Measurements from ENCODE around the gene TIGD1. TPM values are rescaled to one million over a fixed set of nuclear protein-coding genes. Genes with fewer than 3 reads are reported as not detected.
"Not testable (repeated sequence)": the region's sequence is repeated elsewhere in the genome, so short reads cannot be mapped to it uniquely, and the experiment has no call there.

TIGD1 gene
- total RNA-seq, 1 donor from 2014 or later: 12.0 TPM

- no peak overlapping the region for H3K27ac Mint-ChIP-seq
- no peak for DNase-seq (ENCODE audit: low spot score, unreplicated experiment)
- H3K9me3 Mint-ChIP-seq (ENCODE audit: low read depth): no peaks in the 10 kb centered on the region
- peaks cover 7% of the 10 kb centered on the region for H3K27me3 Mint-ChIP-seq
- H3K4me1 Mint-ChIP-seq (ENCODE audit: low read depth): no peaks in the 10 kb centered on the region
- H3K4me3 Mint-ChIP-seq (ENCODE audit: low read depth): no peak overlapping the region
- TF ChIP-seq CTCF (IDR thresholded peaks at IDR 0.05; ENCODE audit: unreplicated experiment): no peak
- H3K36me3 Mint-ChIP-seq (ENCODE audit: insufficient read depth): no peaks in the 10 kb centered on the region
Measured at GRCh38 chr2:232533944-232534710, 16.2 kb downstream of the TIGD1 start.

- H3K27me3 Mint-ChIP-seq: peaks cover 16% of the 10 kb centered on the region
- H3K4me3 Mint-ChIP-seq (ENCODE audit: low read depth); DNase-seq (ENCODE audit: low spot score, unreplicated experiment); H3K9me3 Mint-ChIP-seq (ENCODE audit: low read depth); H3K4me1 Mint-ChIP-seq (ENCODE audit: low read depth); H3K36me3 Mint-ChIP-seq (ENCODE audit: insufficient read depth): not testable (repeated sequence)
- H3K27ac Mint-ChIP-seq: peak overlapping the region; percentile 31
Measured at GRCh38 chr2:232532821-232533220, 17.5 kb downstream of the TIGD1 start.

- no peak for TF ChIP-seq CTCF (IDR thresholded peaks at IDR 0.05; ENCODE audit: unreplicated experiment)
- no peak for DNase-seq (ENCODE audit: low spot score, unreplicated experiment)
- Mint-ChIP-seq H3K4me1 (ENCODE audit: low read depth) (no peaks in the 10 kb centered on the region), H3K36me3 (ENCODE audit: insufficient read depth) (no peaks in the 10 kb centered on the region), H3K27me3 (peaks cover 18% of the 10 kb centered on the region), H3K9me3 (ENCODE audit: low read depth) (no peaks in the 10 kb centered on the region), H3K4me3 (ENCODE audit: low read depth) (no peak overlapping the region), H3K27ac (peak overlapping the region; percentile 31)
Measured at GRCh38 chr2:232532419-232532818, 17.9 kb downstream of the TIGD1 start.

- no peak for DNase-seq (ENCODE audit: low spot score, unreplicated experiment)
- H3K4me1 Mint-ChIP-seq (ENCODE audit: low read depth): no peaks in the 10 kb centered on the region
- H3K9me3 Mint-ChIP-seq (ENCODE audit: low read depth): no peaks in the 10 kb centered on the region
- H3K27me3 Mint-ChIP-seq: peaks cover 24% of the 10 kb centered on the region
- H3K4me3 Mint-ChIP-seq (ENCODE audit: low read depth): no peak overlapping the region
- TF ChIP-seq CTCF (IDR thresholded peaks at IDR 0.05; ENCODE audit: unreplicated experiment): no peak
- no peak overlapping the region for H3K27ac Mint-ChIP-seq
- H3K36me3 Mint-ChIP-seq (ENCODE audit: insufficient read depth): no peaks in the 10 kb centered on the region
Measured at GRCh38 chr2:232530626-232531260, 19.6 kb downstream of the TIGD1 start.

GRCh38 chr2:232529806-232530547 is 20.4 kb downstream of the TIGD1 start:
- no peak overlapping the region for H3K27ac Mint-ChIP-seq
- H3K9me3 Mint-ChIP-seq (ENCODE audit: low read depth): no peaks in the 10 kb centered on the region
- peaks cover 24% of the 10 kb centered on the region for H3K27me3 Mint-ChIP-seq
- no peaks in the 10 kb centered on the region for H3K4me1 Mint-ChIP-seq (ENCODE audit: low read depth)
- no peak for DNase-seq (ENCODE audit: low spot score, unreplicated experiment)
- TF ChIP-seq CTCF (IDR thresholded peaks at IDR 0.05; ENCODE audit: unreplicated experiment): no peak
- no peak overlapping the region for H3K4me3 Mint-ChIP-seq (ENCODE audit: low read depth)
- H3K36me3 Mint-ChIP-seq (ENCODE audit: insufficient read depth): no peaks in the 10 kb centered on the region

All from progenitor cell of endocrine pancreas (in vitro differentiated cells).